OCI-LY7 (cell line): ENCODE results near the gene SRXN1. TPM values are rescaled to one million over a fixed set of nuclear protein-coding genes. Genes with fewer than 3 reads are reported as not detected.

Experiments
- BruUV-seq: library from RNA; stranded (reverse); fragments of 400-500 nt; replicated peaks from 2 replicates; lab custom pipeline; 2021; lab: Mats Ljungman, UMichigan
- CTCF ChIA-PET: fragments of 300-600 bp; sonication (Branson Sonifier 250); formaldehyde crosslinking; loops from one replicate; lab custom pipeline; 2022; ENCODE audit warnings: antibody characterized with exemption; ENCODE audit not compliant: unreplicated experiment; lab: Charles Lee
- POLR2A ChIA-PET: fragments of 300-600 bp; sonication (Branson Sonifier 250); formaldehyde crosslinking; loops from one replicate; lab custom pipeline; 2022; ENCODE audit warnings: antibody characterized with exemption; lab: Charles Lee
- DNase-seq: peaks from one replicate; pipeline ENCODE4 v3.0.0-alpha.2; 2015; ENCODE audit warnings: low spot score
- H2AFZ ChIP-seq: fragments of 200-600 bp; sonication (generic), shearing (Covaris generic); 2 replicates; pipeline ENCODE4 v1.6.1; 2014; ENCODE audit warnings: mild to moderate bottlenecking, antibody characterized with exemption, low read length, moderate library complexity
- H3K27ac ChIP-seq: fragments of 200-600 bp; sonication (generic); 2 replicates; pipeline ENCODE4 v1.5.1; 2014; ENCODE audit warnings: mixed run types, low read depth, mild to moderate bottlenecking, moderate library complexity, low read length, inconsistent platforms; ENCODE audit not compliant: poor library complexity, severe bottlenecking
- H3K36me3 ChIP-seq: fragments of 200-600 bp; sonication (generic); 2 replicates; pipeline ENCODE4 v1.6.1; 2014; ENCODE audit warnings: mild to moderate bottlenecking, antibody characterized with exemption, low read length, moderate library complexity, mixed read lengths; ENCODE audit not compliant: insufficient read depth
- H3K4me1 ChIP-seq: fragments of 200-600 bp; sonication (generic); 2 replicates; pipeline ENCODE4 v1.5.1; 2014; ENCODE audit warnings: mild to moderate bottlenecking, low read length; ENCODE audit not compliant: insufficient read depth, poor library complexity, severe bottlenecking
- H3K4me2 ChIP-seq: fragments of 200-600 bp; sonication (generic); 2 replicates; pipeline ENCODE4 v1.6.1; 2014; ENCODE audit warnings: mild to moderate bottlenecking, low read length
- H3K4me3 ChIP-seq: fragments of 200-600 bp; sonication (generic); 2 replicates; pipeline ENCODE4 v1.5.1; 2014; ENCODE audit warnings: mild to moderate bottlenecking, low read depth, low read length; ENCODE audit not compliant: poor library complexity, severe bottlenecking
- H3K79me2 ChIP-seq: fragments of 200-600 bp; sonication (generic); 2 replicates; pipeline ENCODE4 v1.6.1; 2016; ENCODE audit warnings: low read depth, mild to moderate bottlenecking, low read length, moderate library complexity, mixed read lengths; ENCODE audit not compliant: insufficient read depth
- H3K9me2 ChIP-seq: fragments of 200-600 bp; sonication (generic); 2 replicates; pipeline ENCODE4 v1.6.1; 2016; ENCODE audit warnings: mild to moderate bottlenecking, low read length, mixed read lengths; ENCODE audit not compliant: insufficient read depth
- H3K9me3 ChIP-seq: fragments of 200-600 bp; sonication (generic); 2 replicates; pipeline ENCODE4 v1.6.1; 2014; ENCODE audit warnings: mild to moderate bottlenecking, mixed run types, low read length, mixed read lengths
- H4K20me1 ChIP-seq: fragments of 200-600 bp; sonication (generic); 2 replicates; pipeline ENCODE4 v1.6.1; 2014; ENCODE audit warnings: mild to moderate bottlenecking, antibody characterized with exemption, low read length, moderate library complexity, mixed read lengths; ENCODE audit not compliant: insufficient read depth
- CTCF ChIP-seq: fragments of 200-600 bp; sonication (generic); conservative IDR thresholded peaks from 2 replicates; pipeline ENCODE4 v1.5.1; 2014; ENCODE audit warnings: mild to moderate bottlenecking, antibody characterized with exemption, low read length, moderate library complexity, mixed read lengths
- EZH2phosphoT487 ChIP-seq: fragments of 200-600 bp; sonication (generic); IDR thresholded peaks from 2 replicates; pipeline ENCODE4 v1.6.1; 2018; ENCODE audit warnings: low read depth, borderline replicate concordance, mild to moderate bottlenecking, mixed run types, antibody characterized with exemption, low read length, moderate library complexity, mixed read lengths
- intact Hi-C: fragments of 100-400 bp; cut with micrococcal nuclease; formaldehyde crosslinking; loops from one replicate; pipeline ENCODE4 v1.10.0; 2022; ENCODE audit not compliant: unreplicated experiment
- total RNA-seq, 2 experiments: library from RNA; depleted of rRNA in 1 of 2; stranded (reverse); fragments of >200 nt in 1 of 2; shearing (Covaris generic) in 1 of 2; gene quantifications; 2 replicates each; pipeline ENCODE4 v1.2.3, GENCODE V29; 2014 to 2022

The SRXN1 gene
- total RNA-seq, 2 experiments from 2014 or later = 18.6 to 19.8 TPM

DNA sequence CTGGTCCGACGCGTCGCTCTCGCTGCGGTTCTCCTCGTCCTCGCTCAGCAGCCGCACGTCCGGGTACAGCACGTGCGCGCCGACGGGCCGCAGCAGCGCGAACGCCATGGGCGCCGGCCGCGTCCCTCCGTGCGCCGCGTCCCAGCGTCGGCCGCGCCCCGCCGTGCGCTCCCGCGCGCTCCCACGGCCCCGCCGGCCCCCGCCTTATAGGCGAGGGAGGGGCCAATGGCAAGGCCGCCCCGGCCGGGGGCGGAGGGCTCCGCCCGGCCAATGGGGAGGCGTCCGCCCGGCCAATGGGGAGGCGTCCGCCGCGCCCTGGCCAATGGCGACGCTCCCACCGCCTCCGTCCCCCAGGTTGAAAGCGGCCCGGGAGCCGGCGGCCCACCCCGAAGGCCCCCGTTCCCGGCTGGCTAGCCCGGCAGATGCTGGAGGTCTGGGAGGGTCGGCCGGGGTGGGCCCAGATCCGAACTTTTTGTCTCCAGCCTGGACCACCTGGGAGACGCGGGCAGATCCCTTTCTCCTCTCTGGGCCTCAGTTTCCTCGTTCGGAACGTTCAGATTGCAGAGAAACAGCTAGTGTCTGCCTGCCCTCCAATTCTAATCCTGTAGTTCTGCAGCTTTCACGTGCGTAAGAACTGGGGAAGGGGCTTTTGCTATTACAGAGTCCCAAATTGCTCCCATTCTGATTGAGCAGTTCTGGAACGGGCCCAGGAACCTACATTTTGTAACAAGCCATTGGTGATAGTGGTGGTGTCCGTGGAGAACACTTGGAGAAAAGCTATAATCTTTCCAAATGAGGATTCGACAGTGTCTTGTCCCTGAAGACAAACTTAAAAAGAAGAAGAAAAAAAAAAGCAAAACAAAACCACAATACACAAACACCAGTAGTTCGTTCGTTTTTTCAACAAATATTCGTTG, 42.6 kb downstream of the SRXN1 start, which contains the start of gene TCF15:
TSS of gene TCF15 (minus strand) at position 180 of the 917 bp plus-strand sequence. CDS start at position 108, 72 bp downstream.
- Histone ChIP-seq H3K9me3 (no peaks in the 10 kb centered on the region), H3K4me1 (no peaks in the 10 kb centered on the region), H3K4me3 (no peak within 1 kb of the TSS), H3K36me3 (no peaks in the 10 kb centered on the region), H4K20me1 (no peaks in the 10 kb centered on the region), H3K27ac (no peak within 1 kb of the TSS), H3K79me2 (no peaks in the 10 kb centered on the region), H3K4me2 (no peak within 1 kb of the TSS), H2AFZ (no peak within 1 kb of the TSS), H3K9me2 (no peaks in the 10 kb centered on the region)
- intact Hi-C loops = no loop called here
- no peak for DNase-seq
- CTCF ChIA-PET = no interaction called here
- TF ChIP-seq EZH2phosphoT487 = no peak
- TF ChIP-seq CTCF = no peak
- no TSS peak for BruUV-seq
- POLR2A ChIA-PET = interaction anchor here (1.2 kb wide), 1 partner anchor 26 kb away, joined by 3 read pairs; no protein-coding TSS in a partner anchor

DNA sequence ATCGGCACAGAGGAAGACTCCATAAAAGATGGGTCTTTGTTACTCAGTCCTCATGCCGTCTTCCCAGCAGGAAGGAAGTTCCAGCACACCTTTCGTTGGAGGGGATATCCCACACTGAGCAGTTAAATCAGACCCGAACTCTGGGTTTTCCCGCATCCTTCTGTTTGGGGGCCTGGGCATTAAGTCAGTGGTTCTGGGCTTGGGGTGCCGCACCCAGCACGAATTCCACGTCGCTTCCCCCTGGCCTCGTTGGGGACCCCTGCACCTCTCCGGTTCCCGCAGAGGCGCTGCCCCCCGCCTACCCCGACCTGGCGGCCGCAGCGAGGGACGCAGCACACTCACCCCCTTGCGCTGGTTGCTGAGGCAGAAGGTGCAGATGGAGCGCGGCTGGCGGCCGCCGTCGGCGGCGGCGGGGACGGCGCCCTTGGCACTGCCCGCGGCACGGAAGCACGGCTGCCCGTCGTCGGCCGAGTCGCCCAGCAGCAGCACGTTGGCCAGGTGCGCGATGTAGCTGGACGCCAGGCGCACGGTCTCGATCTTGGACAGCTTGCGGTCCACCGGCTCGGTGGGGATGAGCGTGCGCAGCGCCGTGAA, 43.5 kb downstream of the SRXN1 start:
- no peak overlapping the region for H3K4me2 ChIP-seq
- no peak overlapping the region for H2AFZ ChIP-seq

More for the DNA sequence above, 43.5 kb downstream of the SRXN1 start:
- H3K4me3 ChIP-seq = no peak overlapping the region
- H3K4me1 ChIP-seq = no peaks in the 10 kb centered on the region
- no peaks in the 10 kb centered on the region for H3K79me2 ChIP-seq
- DNase-seq = no peak
- POLR2A ChIA-PET = no interaction called here
- TF ChIP-seq EZH2phosphoT487 = no peak
- no peak for TF ChIP-seq CTCF
- H3K27ac ChIP-seq = no peak overlapping the region
- intact Hi-C loops = no loop called here
- no peaks in the 10 kb centered on the region for H3K9me3 ChIP-seq
- CTCF ChIA-PET = no interaction called here
- no TSS peak for BruUV-seq
- H3K36me3 ChIP-seq = no peaks in the 10 kb centered on the region
- H3K9me2 ChIP-seq = no peaks in the 10 kb centered on the region
- no peaks in the 10 kb centered on the region for H4K20me1 ChIP-seq
